HG03108 (cell line): ENCODE results near the gene HBE1.
A peak's percentile ranks its signal among the peaks of the same experiment; 100 is the strongest.
"Not testable (repeated sequence)": the region's sequence is repeated elsewhere in the genome, so short reads cannot be mapped to it uniquely, and the experiment has no call there.

Experiments used
- ATAC-seq: cut with Tn5 transposase; IDR thresholded peaks from one replicate; pipeline ENCODE4 v1.9.1; 2021; ENCODE audit warnings: moderate library complexity; ENCODE audit not compliant: unreplicated experiment

HBE1 gene

DNA sequence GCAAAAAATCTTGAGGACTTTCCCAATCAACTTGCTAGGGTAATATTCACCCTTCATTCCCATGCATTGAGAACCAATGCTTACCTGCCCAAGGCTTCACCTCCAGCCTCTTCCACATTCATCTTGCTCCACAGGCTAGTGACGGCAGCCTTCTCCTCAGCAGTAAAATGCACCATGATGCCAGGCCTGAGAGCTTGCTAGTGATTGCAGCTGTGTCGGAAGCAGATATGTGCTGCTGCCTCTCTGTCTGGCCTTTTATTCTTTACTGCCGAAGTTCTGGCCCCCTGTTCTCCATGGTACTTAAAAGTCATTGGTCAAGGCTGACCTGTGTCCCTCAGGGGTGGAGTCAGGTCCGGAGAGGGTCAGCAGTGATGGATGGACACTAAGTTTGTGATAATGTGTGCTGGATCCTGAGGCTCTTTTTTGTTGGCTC, at the start of gene HBE1:
Gene HBE1, minus strand, starts transcription at position 231 of the 433 bp plus-strand sequence. Its CDS starts 55 bp downstream, at position 176.
- ATAC-seq: no peak

GRCh38 chr11:5317292-5317691, 47.5 kb upstream of the HBE1 start:
- ATAC-seq: no peak

DNA sequence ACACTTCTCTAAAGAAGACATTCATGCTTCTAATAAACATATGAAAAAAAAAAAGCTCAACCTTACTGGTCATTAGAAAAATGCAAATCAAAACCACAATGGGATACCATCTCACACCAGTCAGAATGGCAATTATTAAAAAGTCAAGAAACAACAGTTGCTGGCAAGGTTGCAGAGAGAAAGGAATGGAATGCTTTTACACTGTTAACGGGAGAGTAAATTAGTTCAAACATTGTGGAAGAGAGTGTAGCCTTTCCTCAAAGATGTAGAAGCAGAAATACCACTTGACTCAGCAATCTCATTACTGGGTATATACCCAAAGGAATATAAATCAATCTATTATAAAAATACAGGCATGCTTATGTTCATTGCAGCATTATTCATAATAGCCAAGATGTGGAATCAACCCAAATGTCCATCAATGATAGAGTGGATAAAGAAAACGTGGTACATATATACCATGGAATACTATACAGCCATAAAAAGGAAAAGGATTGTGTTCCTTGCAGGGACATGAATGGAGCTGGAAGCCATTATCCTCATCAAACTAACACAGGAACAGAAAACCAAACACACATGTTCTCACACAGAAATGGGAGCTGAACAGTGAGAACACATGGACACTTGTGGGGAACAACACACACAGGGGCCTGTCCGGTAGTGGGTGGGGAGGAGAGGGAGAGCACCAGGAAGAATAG, 43.7 kb upstream of the HBE1 start:
- not testable (repeated sequence) for ATAC-seq

- ATAC-seq: no peak
Observed at GRCh38 chr11:5310423-5310822, 40.7 kb upstream of the HBE1 start.

GRCh38 chr11:5307256-5308019, 37.7 kb upstream of the HBE1 start:
- no peak for ATAC-seq

DNA sequence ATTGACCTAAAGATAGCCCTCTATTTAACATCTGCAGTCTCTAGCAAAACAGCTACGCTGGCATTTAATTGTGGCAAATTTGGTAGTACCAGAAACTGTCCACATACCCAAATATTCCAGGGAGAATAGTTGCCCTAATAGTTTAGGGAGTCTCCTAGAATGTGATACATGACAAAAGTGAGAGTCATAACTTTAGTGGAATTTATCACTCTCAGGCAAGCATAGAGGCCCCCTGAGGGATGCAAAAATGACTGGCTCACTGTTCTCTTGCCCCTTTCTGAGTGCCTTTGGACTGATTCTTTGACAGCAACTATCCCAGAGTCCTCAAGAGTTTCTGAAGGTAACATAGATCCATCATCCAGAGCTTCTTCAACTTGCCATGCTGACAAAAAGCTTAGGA, 34.3 kb upstream of the HBE1 start:
- ATAC-seq: no peak

DNA sequence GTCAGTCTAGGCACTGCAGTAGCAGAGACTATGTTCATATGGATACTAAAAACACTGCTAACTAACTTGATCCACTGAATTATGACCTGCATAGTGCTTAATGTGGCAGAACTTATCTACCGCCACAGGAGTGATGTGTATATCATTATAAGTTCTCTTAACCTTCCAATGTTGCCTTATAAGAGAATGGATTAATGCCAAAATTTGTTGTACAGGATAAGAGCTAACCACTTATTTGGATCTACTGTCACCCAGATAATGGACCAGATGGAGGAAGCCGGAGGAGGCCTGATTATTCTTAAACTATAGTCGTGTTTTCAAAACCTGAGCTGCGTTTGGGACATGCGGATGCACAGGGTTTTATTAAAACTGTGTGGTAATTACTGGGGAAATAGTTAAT, 33.9 kb upstream of the HBE1 start:
- ATAC-seq: no peak

DNA sequence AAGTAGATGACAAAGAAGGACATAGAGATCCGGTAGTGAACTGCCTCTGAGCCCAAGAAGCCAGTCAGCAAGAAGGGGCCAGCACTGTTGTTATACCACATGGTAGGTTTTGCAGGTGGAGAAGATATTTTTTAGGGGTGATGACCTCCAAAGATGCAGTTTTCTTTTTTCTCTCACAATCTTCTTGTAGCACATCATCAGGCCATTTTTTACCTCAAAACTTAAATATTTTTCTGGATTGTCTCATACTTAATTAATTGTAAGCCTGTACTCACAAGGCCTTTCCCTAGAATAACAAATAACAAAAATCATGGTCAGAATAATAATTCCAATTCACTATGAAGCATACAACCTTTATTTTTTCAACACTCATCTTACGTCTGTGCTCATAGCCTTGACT, 32.1 kb upstream of the HBE1 start, which contains the start of gene OR51B4:
Gene OR51B4, minus strand, starts transcription at position 101 of the 400 bp plus-strand sequence. Its CDS starts 0 bp downstream, at position 101.
- no peak for ATAC-seq

DNA sequence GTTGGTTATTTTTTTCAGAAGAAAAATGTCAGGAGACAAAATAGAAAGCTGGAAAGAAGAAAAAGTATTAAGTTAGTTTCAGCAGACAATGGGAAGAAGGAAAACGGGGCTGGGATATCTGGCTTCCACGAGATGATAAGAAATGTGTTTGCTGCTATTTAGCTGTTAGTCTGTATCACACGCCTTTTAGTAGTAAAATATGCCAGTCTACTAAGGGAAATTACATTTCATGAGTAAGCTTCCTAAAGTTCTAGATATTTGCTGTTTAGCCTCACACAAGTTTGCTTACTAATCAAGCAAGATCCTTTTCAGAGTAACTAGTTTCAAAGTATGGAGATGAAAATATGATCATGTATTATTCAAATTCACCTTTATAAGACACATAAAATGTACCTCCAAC, 30.5 kb upstream of the HBE1 start:
- ATAC-seq: no peak

GRCh38 chr11:5298451-5298850, 28.7 kb upstream of the HBE1 start:
- ATAC-seq: no peak

GRCh38 chr11:5297721-5298323, 28.1 kb upstream of the HBE1 start:
- ATAC-seq: no peak

GRCh38 chr11:5294342-5294995, 24.7 kb upstream of the HBE1 start:
- ATAC-seq: not testable (repeated sequence)

GRCh38 chr11:5293028-5293427, 23.3 kb upstream of the HBE1 start:
- no peak for ATAC-seq

GRCh38 chr11:5291207-5291838, 21.6 kb upstream of the HBE1 start:
- ATAC-seq: peak; percentile 69

DNA sequence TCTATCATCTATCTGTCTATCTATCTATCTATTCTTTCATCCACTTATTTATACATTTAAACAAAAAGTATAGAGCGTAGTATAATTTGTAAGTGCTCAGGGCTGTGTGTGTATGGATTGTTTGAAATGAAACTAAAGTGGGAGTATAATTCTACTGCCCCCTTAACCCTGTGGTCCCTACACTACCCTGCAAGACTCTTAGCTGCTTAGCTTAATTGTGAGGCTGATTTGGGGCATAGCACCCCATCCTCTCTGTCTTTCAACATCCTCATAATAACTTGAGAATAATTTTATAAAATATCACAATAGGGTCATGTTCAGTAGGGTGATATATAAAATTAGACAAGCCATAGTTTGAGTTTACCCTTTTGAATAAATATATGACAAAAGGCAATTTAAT, 20.4 kb upstream of the HBE1 start:
- no peak for ATAC-seq

DNA sequence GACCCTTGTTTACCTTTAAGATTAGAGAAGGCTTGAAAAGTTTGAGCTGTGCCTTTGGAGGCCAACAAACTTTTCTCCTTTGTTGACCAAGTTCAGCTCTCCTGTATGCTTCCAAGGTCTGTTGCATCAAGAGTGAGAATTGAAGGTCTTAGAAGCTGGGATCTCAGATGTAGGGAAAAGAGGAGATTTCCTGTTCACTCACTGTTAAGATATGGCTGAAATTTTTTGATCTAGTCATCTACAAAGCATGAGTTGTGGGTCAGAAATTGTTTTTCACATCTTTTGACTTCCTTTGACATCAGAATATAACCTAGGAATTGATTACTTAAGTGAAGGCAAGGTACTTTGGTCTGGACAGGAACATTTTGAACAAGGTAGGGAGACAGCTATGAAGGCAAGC, 20.0 kb upstream of the HBE1 start:
- no peak for ATAC-seq

GRCh38 chr11:5288906-5289550, 19.3 kb upstream of the HBE1 start:
- no peak for ATAC-seq

- no peak for ATAC-seq
Observed at GRCh38 chr11:5288108-5288905, 18.6 kb upstream of the HBE1 start.

DNA sequence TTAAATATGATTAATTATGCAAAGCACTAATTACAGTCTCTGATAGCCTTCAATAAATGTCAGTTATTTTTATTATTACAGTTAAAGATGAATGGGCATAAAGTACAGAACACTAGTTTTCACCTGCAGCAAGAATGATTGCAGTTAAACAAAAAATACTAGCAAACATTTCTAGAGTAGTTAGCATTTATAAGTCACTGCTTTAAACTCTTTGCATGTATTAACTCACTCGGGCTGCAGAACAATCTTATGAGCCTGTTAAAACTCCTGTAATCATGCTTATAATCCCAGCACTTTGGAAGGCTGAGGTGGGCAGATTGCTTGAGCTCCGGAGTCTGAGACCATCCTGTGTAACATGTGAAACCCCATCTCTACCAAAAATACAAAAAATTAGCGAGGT, 17.2 kb upstream of the HBE1 start:
- no peak for ATAC-seq

- no peak for ATAC-seq
Observed at GRCh38 chr11:5286351-5286750, 16.6 kb upstream of the HBE1 start.
